Prostate gland (tissue), 2 donors: Measurements from ENCODE around the gene LDLRAD4. TPM values are rescaled to one million over a fixed set of nuclear protein-coding genes. Genes with fewer than 3 reads are reported as not detected.

ENCODE experiments used
- DNase-seq: peaks from one replicate; pipeline ENCODE4 v3.0.0-alpha.2; 2019; ENCODE audit warnings: low spot score
- H3K27ac ChIP-seq, 2 donors: fragments of 200-600 bp; sonication (generic); 2 replicates each; pipeline ENCODE4 v1.5.1; 2017 to 2019
- H3K27me3 ChIP-seq: fragments of 200-600 bp; sonication (generic); replicated peaks from 2 replicates; pipeline ENCODE4 v1.5.1; 2019; ENCODE audit not compliant: insufficient read depth
- H3K36me3 ChIP-seq, 2 donors: fragments of 200-600 bp; sonication (generic); 1 replicate in 1 of 2; 2 replicates in 1 of 2; pipeline versions ENCODE4 v1.5.1 to v1.8.1; 2017 to 2019
- H3K4me1 ChIP-seq: fragments of 200-600 bp; sonication (generic); replicated peaks from 2 replicates; pipeline ENCODE4 v1.5.1; 2019
- H3K4me3 ChIP-seq, 2 donors: fragments of 200-600 bp; sonication (generic); 2 replicates each; pipeline ENCODE4 v1.5.1; 2017 to 2019
- H3K9me3 ChIP-seq: fragments of 200-600 bp; sonication (generic); 2 replicates; pipeline ENCODE4 v1.5.1; 2017
- CTCF ChIP-seq, 4 experiments: fragments of 200-600 bp in 2 of 4; fragments of 450-650 bp in 2 of 4; sonication (generic) in 2 of 4; IDR thresholded peaks; 1 replicate in 3 of 4; 2 replicates in 1 of 4; pipeline ENCODE4 v1.5.1; 2016 to 2019; ENCODE audit warnings: antibody characterized with exemption in 4 of 4, mild to moderate bottlenecking in 2 of 4, moderate library complexity in 2 of 4
- POLR2A ChIP-seq: fragments of 450-650 bp; IDR thresholded peaks from one replicate; pipeline ENCODE4 v1.6.1; 2016; ENCODE audit warnings: antibody characterized with exemption, mild to moderate bottlenecking
- POLR2AphosphoS5 ChIP-seq: sonication (generic); formaldehyde crosslinking; IDR thresholded peaks from one replicate; pipeline ENCODE4 v1.6.1; 2017; ENCODE audit warnings: antibody characterized with exemption
- WGBS: methylation state at CpG from one replicate; pipeline ENCODE4 v1.1.5; 2018; 5-methylcytosine and 5-hydroxymethylcytosine counted together
- intact Hi-C: fragments of 100-400 bp; cut with DNase I; formaldehyde crosslinking; loops from one replicate; pipeline ENCODE4 v1.14.2; 2022
- total RNA-seq, 2 donors: library from RNA; depleted of rRNA; stranded (reverse); fragments of >200 nt; gene quantifications; one replicate each; pipeline ENCODE4 v1.1.0, GENCODE V29; 2016

Gene LDLRAD4
- total RNA-seq, 2 donors from 2014 or later: 59.9 to 107 TPM

GRCh38 chr18:13288509-13289133, 70.1 kb downstream of the LDLRAD4 start:
- no peak for TF ChIP-seq POLR2AphosphoS5
- TF ChIP-seq POLR2A: no peak
- no peak for TF ChIP-seq CTCF (IDR thresholded peaks at IDR 0.05)
- no peak for DNase-seq
- intact Hi-C loops: no loop called here
- Histone ChIP-seq H3K9me3 (no peaks in the 10 kb centered on the region), H3K27me3 (no peaks in the 10 kb centered on the region), H3K4me3 (no peak overlapping the region), H3K27ac (no peak overlapping the region), H3K4me1 (peaks cover 6% of the 10 kb centered on the region), H3K36me3 (no peaks in the 10 kb centered on the region)
- 81% methylated on average over 14 of the region's 16 CpGs for WGBS

GRCh38 chr18:13289481-13290205, 71.1 kb downstream of the LDLRAD4 start:
- Histone ChIP-seq H3K36me3 (no peaks in the 10 kb centered on the region), H3K9me3 (no peaks in the 10 kb centered on the region), H3K4me3 (no peak overlapping the region), H3K27ac (no peak overlapping the region), H3K27me3 (no peaks in the 10 kb centered on the region), H3K4me1 (peaks cover 6% of the 10 kb centered on the region)
- no peak for DNase-seq
- intact Hi-C loops: loop anchor here (10.0 kb wide), 2 partner anchors 55 to 145 kb away; no protein-coding TSS in a partner anchor
- 78% methylated on average over 8 of the region's 8 CpGs for WGBS
- TF ChIP-seq CTCF (IDR thresholded peaks at IDR 0.05) (no peak), POLR2A (no peak), POLR2AphosphoS5 (no peak)

GRCh38 chr18:13290856-13291271, 72.3 kb downstream of the LDLRAD4 start:
- Histone ChIP-seq H3K36me3 (no peaks in the 10 kb centered on the region), H3K4me3 (no peak overlapping the region), H3K27me3 (no peaks in the 10 kb centered on the region), H3K27ac (no peak overlapping the region), H3K4me1 (peaks cover 6% of the 10 kb centered on the region), H3K9me3 (no peaks in the 10 kb centered on the region)
- WGBS: 76% methylated on average over 7 of the region's 7 CpGs
- TF ChIP-seq POLR2AphosphoS5 (no peak), POLR2A (no peak), CTCF (IDR thresholded peaks at IDR 0.05) (no peak)
- DNase-seq: no peak
- intact Hi-C loops: loop anchor here (10.0 kb wide), 2 partner anchors 56 to 144 kb away; no protein-coding TSS in a partner anchor

GRCh38 chr18:13291299-13291698, 72.7 kb downstream of the LDLRAD4 start:
- DNase-seq: no peak
- Histone ChIP-seq H3K27me3 (no peaks in the 10 kb centered on the region), H3K4me1 (peaks cover 6% of the 10 kb centered on the region), H3K9me3 (no peaks in the 10 kb centered on the region), H3K36me3 (no peaks in the 10 kb centered on the region), H3K4me3 (no peak overlapping the region), H3K27ac (no peak overlapping the region)
- 75% methylated on average over 8 of the region's 8 CpGs for WGBS
- intact Hi-C loops: loop anchor here (10.0 kb wide), 2 partner anchors 56 to 144 kb away; no protein-coding TSS in a partner anchor
- TF ChIP-seq CTCF (IDR thresholded peaks at IDR 0.05): no peak
- TF ChIP-seq POLR2A: no peak
- TF ChIP-seq POLR2AphosphoS5: no peak
